ENCODE results near the gene LRRC36. TPM values are rescaled to one million over a fixed set of nuclear protein-coding genes. Genes with fewer than 3 reads are reported as not detected.

LRRC36 gene
- total and polyA plus RNA-seq, 2 of the 13 experiments (the other 11 are each of a cell fraction or from before 2014, with no cell fraction given): 0.12 to 0.15 TPM

DNA sequence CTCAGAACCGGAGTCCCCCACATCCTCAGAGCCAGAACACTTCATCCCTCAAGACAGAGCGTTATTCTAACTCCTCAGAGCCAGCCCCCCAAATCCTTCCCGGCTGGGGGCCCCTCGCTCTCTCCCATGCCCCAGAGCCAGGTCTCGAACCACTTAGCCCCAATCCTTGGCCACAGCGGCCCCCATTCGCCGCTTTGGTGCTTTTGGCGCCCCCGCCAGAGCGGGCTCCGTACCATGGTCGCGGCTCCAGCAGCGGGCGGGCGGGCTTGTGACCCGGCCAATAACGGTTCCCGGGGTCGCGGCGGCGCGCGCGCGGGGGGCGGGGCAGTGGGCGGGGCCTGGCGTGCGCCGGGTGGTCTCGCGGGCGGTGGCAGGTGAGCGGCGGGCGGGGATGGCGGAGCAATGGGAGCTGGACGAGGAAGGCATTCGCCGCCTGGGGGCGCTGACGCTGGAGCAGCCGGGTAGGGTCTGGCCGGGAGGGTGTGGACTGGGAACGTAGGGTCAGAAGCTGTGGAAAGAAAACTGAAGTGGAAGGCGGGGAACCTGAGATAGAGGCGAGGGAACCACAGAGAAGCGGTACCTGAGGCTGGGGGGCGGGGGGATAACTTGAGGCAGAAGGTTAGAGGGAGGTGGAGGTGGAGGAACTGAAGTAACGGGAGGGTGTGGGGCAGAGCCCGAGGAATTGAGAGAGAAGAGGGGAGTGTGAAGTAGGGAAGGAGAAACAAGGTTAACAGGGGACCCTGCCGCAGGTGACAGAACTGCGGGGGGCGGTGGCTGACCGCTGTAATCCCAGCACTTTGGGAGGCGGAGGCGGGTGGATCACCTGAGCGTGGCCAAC lies at the start of gene LRRC36, which contains the start of gene KCTD19 (continued):
- TF ChIP-seq, protein P1, sequence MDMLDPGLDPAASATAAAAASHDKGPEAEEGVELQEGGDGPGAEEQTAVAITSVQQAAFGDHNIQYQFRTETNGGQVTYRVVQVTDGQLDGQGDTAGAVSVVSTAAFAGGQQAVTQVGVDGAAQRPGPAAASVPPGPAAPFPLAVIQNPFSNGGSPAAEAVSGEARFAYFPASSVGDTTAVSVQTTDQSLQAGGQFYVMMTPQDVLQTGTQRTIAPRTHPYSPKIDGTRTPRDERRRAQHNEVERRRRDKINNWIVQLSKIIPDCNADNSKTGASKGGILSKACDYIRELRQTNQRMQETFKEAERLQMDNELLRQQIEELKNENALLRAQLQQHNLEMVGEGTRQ (IDR thresholded peaks at IDR 0.05; ENCODE audit: low read depth, low read length): no peak
- TF ChIP-seq, protein P1 (CRISPR knock-in tag; IDR thresholded peaks at IDR 0.05; ENCODE audit: borderline replicate concordance): no peak
- TF ChIP-seq WIZ (CRISPR knock-in tag; IDR thresholded peaks at IDR 0.05) (no peak), ASH2L (IDR thresholded peaks at IDR 0.05; ENCODE audit: insufficient read length, low read depth, low read length) (no peak), DPF2 (CRISPR knock-in tag; IDR thresholded peaks at IDR 0.05; ENCODE audit: borderline replicate concordance, low read depth) (no peak), RARA (CRISPR knock-in tag; IDR thresholded peaks at IDR 0.05) (peak; percentile 22; the same call in 1 of the 2 replicates), HOXD1 (CRISPR knock-in tag; IDR thresholded peaks at IDR 0.05) (no peak), ZNF567 (CRISPR knock-in tag; IDR thresholded peaks at IDR 0.05; ENCODE audit: borderline replicate concordance) (no peak), ARNTL (CRISPR knock-in tag; IDR thresholded peaks at IDR 0.05) (no peak), ZNF672 (CRISPR knock-in tag; IDR thresholded peaks at IDR 0.05) (no peak), ZNF34 (CRISPR knock-in tag; IDR thresholded peaks at IDR 0.05; ENCODE audit: borderline replicate concordance) (0 out of 2 replicates have a peak, but pooled peaks have one; percentile 78), ZNF17 (CRISPR knock-in tag; IDR thresholded peaks at IDR 0.05) (no peak), PHF8 (CRISPR knock-in tag; IDR thresholded peaks at IDR 0.05) (no peak), PTBP1 (IDR thresholded peaks at IDR 0.05; ENCODE audit: low read depth, low read length, poor library complexity, severe bottlenecking) (no peak), ZNF460 (CRISPR knock-in tag; IDR thresholded peaks at IDR 0.05; ENCODE audit: borderline replicate concordance) (no peak), FOXA1 (IDR thresholded peaks at IDR 0.05) (no peak), FOXA1 (CRISPR knock-in tag; IDR thresholded peaks at IDR 0.05) (no peak), SRSF1 (optimal IDR thresholded peaks at IDR 0.05; ENCODE audit: low read depth, low read length) (peak; percentile 51), CHD4 (IDR thresholded peaks at IDR 0.05; ENCODE audit: borderline replicate concordance, low read length) (0 out of 2 replicates have a peak, but pooled peaks have one; percentile 26), ZNF629 (CRISPR knock-in tag; conservative IDR thresholded peaks at IDR 0.05) (0 out of 2 replicates have a peak, but pooled peaks have one; percentile 14), ZFP1 (CRISPR knock-in tag; IDR thresholded peaks at IDR 0.05) (no peak), ZNF563 (CRISPR knock-in tag; IDR thresholded peaks at IDR 0.05) (peak; percentile 86), HNRNPL (IDR thresholded peaks at IDR 0.05; ENCODE audit: low read depth, low read length) (no peak), ZNF484 (CRISPR knock-in tag; IDR thresholded peaks at IDR 0.05; ENCODE audit: borderline replicate concordance, low read depth) (no peak), ZSCAN29 (CRISPR knock-in tag; conservative IDR thresholded peaks at IDR 0.05) (peak; percentile 83; the same call in 1 of the 2 replicates), DR1 (CRISPR knock-in tag; IDR thresholded peaks at IDR 0.05) (peak; percentile 30; the same call in 1 of the 2 replicates), ARID2 (CRISPR knock-in tag; IDR thresholded peaks at IDR 0.05; ENCODE audit: borderline replicate concordance) (no peak)
- TF ChIP-seq, protein P2, sequence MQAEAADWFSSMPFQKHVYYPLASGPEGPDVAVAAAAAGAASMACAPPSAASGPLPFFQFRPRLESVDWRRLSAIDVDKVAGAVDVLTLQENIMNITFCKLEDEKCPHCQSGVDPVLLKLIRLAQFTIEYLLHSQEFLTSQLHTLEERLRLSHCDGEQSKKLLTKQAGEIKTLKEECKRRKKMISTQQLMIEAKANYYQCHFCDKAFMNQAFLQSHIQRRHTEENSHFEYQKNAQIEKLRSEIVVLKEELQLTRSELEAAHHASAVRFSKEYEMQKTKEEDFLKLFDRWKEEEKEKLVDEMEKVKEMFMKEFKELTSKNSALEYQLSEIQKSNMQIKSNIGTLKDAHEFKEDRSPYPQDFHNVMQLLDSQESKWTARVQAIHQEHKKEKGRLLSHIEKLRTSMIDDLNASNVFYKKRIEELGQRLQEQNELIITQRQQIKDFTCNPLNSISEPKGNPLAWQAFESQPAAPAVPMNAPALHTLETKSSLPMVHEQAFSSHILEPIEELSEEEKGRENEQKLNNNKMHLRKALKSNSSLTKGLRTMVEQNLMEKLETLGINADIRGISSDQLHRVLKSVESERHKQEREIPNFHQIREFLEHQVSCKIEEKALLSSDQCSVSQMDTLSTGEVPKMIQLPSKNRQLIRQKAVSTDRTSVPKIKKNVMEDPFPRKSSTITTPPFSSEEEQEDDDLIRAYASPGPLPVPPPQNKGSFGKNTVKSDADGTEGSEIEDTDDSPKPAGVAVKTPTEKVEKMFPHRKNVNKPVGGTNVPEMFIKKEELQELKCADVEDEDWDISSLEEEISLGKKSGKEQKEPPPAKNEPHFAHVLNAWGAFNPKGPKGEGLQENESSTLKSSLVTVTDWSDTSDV (CRISPR knock-in tag; IDR thresholded peaks at IDR 0.05): no peak
